Anterior cingulate cortex (tissue), 58 donors: ENCODE results near the gene PRKCB.
"Not testable (repeated sequence)": the region's sequence is repeated elsewhere in the genome, so short reads cannot be mapped to it uniquely, and the experiment has no call there.

Experiments
- DNase-seq, 58 donors: peaks; one replicate each; lab custom pipeline; 2025; lab: John Stamatoyannopoulos, UW

The PRKCB gene

GRCh38 chr16:23994615-23995014 is 158.8 kb downstream of the PRKCB start:
- no peak for DNase-seq

GRCh38 chr16:23996258-23996955 is 160.6 kb downstream of the PRKCB start:
- DNase-seq = no peak

- DNase-seq = no peak
These were observed 163.0 kb downstream of the PRKCB start for GRCh38 chr16:23998771-23999170.

GRCh38 chr16:23999663-24000062 is 163.9 kb downstream of the PRKCB start:
- no peak for DNase-seq

GRCh38 chr16:24001710-24002109 is 165.9 kb downstream of the PRKCB start:
- DNase-seq = no peak

- no peak for DNase-seq
These were observed 166.8 kb downstream of the PRKCB start for GRCh38 chr16:24002619-24003018.

GRCh38 chr16:24005577-24005976 is 169.8 kb downstream of the PRKCB start:
- DNase-seq = no peak

- no peak for DNase-seq
These were observed 171.6 kb downstream of the PRKCB start for GRCh38 chr16:24007391-24007790.

GRCh38 chr16:24007934-24008333 is 172.2 kb downstream of the PRKCB start:
- DNase-seq = no peak

GRCh38 chr16:24009098-24009497 is 173.3 kb downstream of the PRKCB start:
- no peak for DNase-seq

- no peak for DNase-seq
These were observed 174.2 kb downstream of the PRKCB start for GRCh38 chr16:24009955-24010354.

GRCh38 chr16:24010440-24011089 is 174.8 kb downstream of the PRKCB start:
- DNase-seq = peak in 53 of 58 donors; percentile 12 to 90 (median 53)

GRCh38 chr16:24011237-24011636 is 175.5 kb downstream of the PRKCB start:
- DNase-seq = no peak

GRCh38 chr16:24013054-24013636 is 177.4 kb downstream of the PRKCB start:
- DNase-seq = no peak

GRCh38 chr16:24013864-24014645 is 178.3 kb downstream of the PRKCB start:
- peak in 1 of 58 donors; percentile 5 for DNase-seq

GRCh38 chr16:24014955-24015354 is 179.2 kb downstream of the PRKCB start:
- not testable (repeated sequence) for DNase-seq

GRCh38 chr16:24015923-24016322 is 180.1 kb downstream of the PRKCB start:
- no peak for DNase-seq

- no peak for DNase-seq
These were observed 182.7 kb downstream of the PRKCB start for GRCh38 chr16:24018485-24018884.

GRCh38 chr16:24022797-24023196 is 187.0 kb downstream of the PRKCB start:
- DNase-seq = no peak

GRCh38 chr16:24023621-24024020 is 187.8 kb downstream of the PRKCB start:
- no peak for DNase-seq

- DNase-seq = no peak
These were observed 189.2 kb downstream of the PRKCB start for GRCh38 chr16:24024971-24025370.
